Measurements from ENCODE around the gene USP1.

Gene USP1

DNA sequence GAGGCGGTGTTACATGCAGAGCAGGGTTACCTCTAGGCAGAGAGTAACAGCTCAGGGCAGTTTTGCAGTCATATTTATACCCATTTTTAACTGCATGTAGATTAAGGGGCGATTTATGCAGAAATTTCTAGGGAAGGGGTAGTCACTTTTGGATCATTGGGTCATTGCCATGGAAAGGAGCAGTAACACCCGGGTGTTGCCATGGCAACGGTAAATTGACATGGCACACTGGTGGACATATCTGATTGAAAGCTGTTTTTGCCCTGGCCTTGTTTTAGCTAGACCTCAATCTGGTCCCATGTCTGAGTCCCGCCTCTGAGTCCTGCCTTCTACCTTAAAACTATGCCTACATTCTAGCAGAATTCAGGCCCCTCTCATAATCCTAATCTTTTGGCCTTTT lies 11.8 kb upstream of the USP1 start:
- no peak for DNase-seq (ENCODE audit: low read depth)
- H3K4me3 ChIP-seq (ENCODE audit: low read depth, low read length) = no peak overlapping the region
- TF ChIP-seq, protein P1, sequence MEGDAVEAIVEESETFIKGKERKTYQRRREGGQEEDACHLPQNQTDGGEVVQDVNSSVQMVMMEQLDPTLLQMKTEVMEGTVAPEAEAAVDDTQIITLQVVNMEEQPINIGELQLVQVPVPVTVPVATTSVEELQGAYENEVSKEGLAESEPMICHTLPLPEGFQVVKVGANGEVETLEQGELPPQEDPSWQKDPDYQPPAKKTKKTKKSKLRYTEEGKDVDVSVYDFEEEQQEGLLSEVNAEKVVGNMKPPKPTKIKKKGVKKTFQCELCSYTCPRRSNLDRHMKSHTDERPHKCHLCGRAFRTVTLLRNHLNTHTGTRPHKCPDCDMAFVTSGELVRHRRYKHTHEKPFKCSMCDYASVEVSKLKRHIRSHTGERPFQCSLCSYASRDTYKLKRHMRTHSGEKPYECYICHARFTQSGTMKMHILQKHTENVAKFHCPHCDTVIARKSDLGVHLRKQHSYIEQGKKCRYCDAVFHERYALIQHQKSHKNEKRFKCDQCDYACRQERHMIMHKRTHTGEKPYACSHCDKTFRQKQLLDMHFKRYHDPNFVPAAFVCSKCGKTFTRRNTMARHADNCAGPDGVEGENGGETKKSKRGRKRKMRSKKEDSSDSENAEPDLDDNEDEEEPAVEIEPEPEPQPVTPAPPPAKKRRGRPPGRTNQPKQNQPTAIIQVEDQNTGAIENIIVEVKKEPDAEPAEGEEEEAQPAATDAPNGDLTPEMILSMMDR (conservative IDR thresholded peaks at IDR 0.05; ENCODE audit: low read depth, low read length) = no peak

- no peak for DNase-seq (ENCODE audit: low read depth)
- H3K4me3 ChIP-seq (ENCODE audit: low read depth, low read length) = no peak overlapping the region
- TF ChIP-seq, protein P1 (conservative IDR thresholded peaks at IDR 0.05; ENCODE audit: low read depth, low read length) = no peak
Observed at GRCh38 chr1:62426237-62426636, 10.6 kb upstream of the USP1 start.

- no peak for DNase-seq (ENCODE audit: low read depth)
- H3K4me3 ChIP-seq (ENCODE audit: low read depth, low read length) = no peak overlapping the region
- TF ChIP-seq, protein P1 (conservative IDR thresholded peaks at IDR 0.05; ENCODE audit: low read depth, low read length) = no peak
Observed at GRCh38 chr1:62426794-62427193, 10.1 kb upstream of the USP1 start.

- H3K4me3 ChIP-seq (ENCODE audit: low read depth, low read length) = no peak overlapping the region
- TF ChIP-seq, protein P1 (conservative IDR thresholded peaks at IDR 0.05; ENCODE audit: low read depth, low read length) = no peak
- DNase-seq (ENCODE audit: low read depth) = no peak
Observed at GRCh38 chr1:62428351-62428750, 8.5 kb upstream of the USP1 start.

GRCh38 chr1:62429581-62429980 lies 7.3 kb upstream of the USP1 start:
- DNase-seq (ENCODE audit: low read depth) = no peak
- H3K4me3 ChIP-seq (ENCODE audit: low read depth, low read length) = no peak overlapping the region
- TF ChIP-seq, protein P1 (conservative IDR thresholded peaks at IDR 0.05; ENCODE audit: low read depth, low read length) = no peak

DNA sequence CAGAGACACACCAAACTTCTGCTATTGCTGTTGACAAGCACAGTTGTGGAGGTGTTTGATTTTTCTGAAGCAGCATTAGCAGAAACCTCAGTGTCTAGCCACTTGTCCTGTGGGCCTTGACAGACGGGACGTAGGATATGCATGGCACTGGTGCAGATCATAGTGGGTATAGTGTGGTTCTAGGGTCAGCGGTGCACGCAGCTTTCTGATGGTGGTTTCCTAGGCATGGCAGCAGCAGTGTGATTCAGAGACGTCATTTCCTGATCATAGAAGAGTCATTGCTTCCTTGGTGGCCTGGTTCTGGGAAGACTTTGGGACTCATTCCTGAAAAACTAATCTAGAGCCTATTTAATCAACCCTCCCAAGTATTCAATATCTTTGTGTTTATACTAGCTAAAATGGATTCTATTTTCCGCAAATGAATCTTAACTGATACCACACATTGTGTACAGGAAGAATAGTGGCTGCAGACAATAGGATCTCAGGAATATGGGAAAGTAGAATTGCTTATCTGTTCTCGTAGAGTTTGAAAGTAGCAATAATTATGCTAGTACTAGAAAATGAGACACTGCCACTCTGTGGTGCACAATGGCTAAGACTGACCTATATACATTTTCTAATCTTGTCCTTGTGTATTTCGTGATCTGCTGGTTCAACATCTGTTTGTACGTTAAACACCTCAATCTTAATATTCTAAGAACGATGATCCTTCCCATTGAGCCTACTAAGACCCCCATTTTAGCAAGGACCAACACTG lies 2.8 kb upstream of the USP1 start:
- peak; percentile 22 for DNase-seq (ENCODE audit: low read depth)
- TF ChIP-seq, protein P1 (conservative IDR thresholded peaks at IDR 0.05; ENCODE audit: low read depth, low read length) = peak; percentile 17
- H3K4me3 ChIP-seq (ENCODE audit: low read depth, low read length) = no peak overlapping the region

DNA sequence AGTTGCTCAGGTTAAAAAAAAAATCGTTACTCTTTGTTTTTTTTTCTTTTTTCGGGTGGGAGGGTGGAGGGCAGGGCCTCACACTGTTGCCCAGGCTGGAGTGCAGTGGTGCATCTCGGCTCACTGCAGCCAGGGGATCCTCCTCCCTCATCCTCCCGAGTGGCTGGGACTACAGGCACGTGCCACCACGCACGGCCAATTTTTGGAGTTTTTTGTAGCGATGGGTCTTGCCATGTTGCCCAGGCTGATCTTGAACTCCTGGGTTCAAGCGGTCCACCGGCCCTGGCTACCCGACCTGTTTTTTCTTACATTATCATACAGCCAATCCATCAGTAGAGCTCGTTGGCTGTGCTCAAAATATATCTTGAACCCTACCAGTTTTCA lies 2.2 kb upstream of the USP1 start:
- TF ChIP-seq, protein P1 (conservative IDR thresholded peaks at IDR 0.05; ENCODE audit: low read depth, low read length) = no peak
- no peak overlapping the region for H3K4me3 ChIP-seq (ENCODE audit: low read depth, low read length)
- no peak for DNase-seq (ENCODE audit: low read depth)

Data from choroid plexus epithelial cell (primary cell).